HEK293T (cell line): ENCODE results near the gene CASP2.

Experiments
- CTCF ChIA-PET: fragments of 350-600 bp; formaldehyde crosslinking; extraction: SDS; loops from one replicate; lab custom pipeline; 2021; ENCODE audit warnings: antibody characterized with exemption, inconsistent platforms; lab: Yijun Ruan, JAX
- POLR2A ChIA-PET: fragments of 350-600 bp; formaldehyde crosslinking; extraction: SDS; loops from one replicate; lab custom pipeline; 2020; ENCODE audit warnings: antibody characterized with exemption, inconsistent platforms; lab: Yijun Ruan, JAX
- DNase-seq: peaks from one replicate; pipeline ENCODE4 v3.0.0; 2012; ENCODE audit warnings: mixed read lengths; ENCODE audit errors: extremely low spot score
- ARNT ChIP-seq: fragments of 450-650 bp; IDR thresholded peaks from 2 replicates; pipeline ENCODE4 v1.6.1; 2017; ENCODE audit warnings: mild to moderate bottlenecking
- BHLHE40 ChIP-seq: fragments of 450-650 bp; IDR thresholded peaks from 2 replicates; pipeline ENCODE4 v1.6.1; 2016; ENCODE audit warnings: mild to moderate bottlenecking, moderate library complexity, borderline replicate concordance
- CTBP1 ChIP-seq: fragments of 450-650 bp; IDR thresholded peaks from 2 replicates; pipeline ENCODE4 v1.6.1; 2016; ENCODE audit warnings: borderline replicate concordance
- ELF4 ChIP-seq: fragments of 450-650 bp; IDR thresholded peaks from 2 replicates; pipeline ENCODE4 v1.6.1; 2017; ENCODE audit warnings: antibody characterized with exemption
- FOXA1 ChIP-seq: fragments of 450-650 bp; IDR thresholded peaks from 2 replicates; pipeline ENCODE4 v1.6.1; 2016; ENCODE audit warnings: mild to moderate bottlenecking
- FOXK2 ChIP-seq: fragments of 450-650 bp; IDR thresholded peaks from 2 replicates; pipeline ENCODE4 v1.6.1; 2016; ENCODE audit warnings: mild to moderate bottlenecking
- FOXM1 ChIP-seq: fragments of 450-650 bp; IDR thresholded peaks from 2 replicates; pipeline ENCODE4 v1.6.1; 2017; ENCODE audit warnings: mild to moderate bottlenecking, borderline replicate concordance
- HDGF ChIP-seq: fragments of 450-650 bp; IDR thresholded peaks from 2 replicates; pipeline ENCODE4 v1.6.1; 2017; ENCODE audit warnings: antibody characterized with exemption, borderline replicate concordance
- L3MBTL2 ChIP-seq: fragments of 450-650 bp; conservative IDR thresholded peaks from 2 replicates; pipeline ENCODE4 v1.6.1; 2016; ENCODE audit warnings: mild to moderate bottlenecking
- LEF1 ChIP-seq: fragments of 450-650 bp; IDR thresholded peaks from 2 replicates; pipeline ENCODE4 v1.6.1; 2017; ENCODE audit warnings: mild to moderate bottlenecking, borderline replicate concordance
- NFRKB ChIP-seq: fragments of 450-650 bp; IDR thresholded peaks from 2 replicates; pipeline ENCODE4 v1.6.1; 2016; ENCODE audit warnings: mild to moderate bottlenecking, moderate library complexity
- SP1 ChIP-seq: fragments of 450-650 bp; IDR thresholded peaks from 2 replicates; pipeline ENCODE4 v1.6.1; 2017
- SUZ12 ChIP-seq: fragments of 450-650 bp; IDR thresholded peaks from 2 replicates; pipeline ENCODE4 v1.6.1; 2016; ENCODE audit warnings: mild to moderate bottlenecking
- TARDBP ChIP-seq: fragments of 450-650 bp; IDR thresholded peaks from 2 replicates; pipeline ENCODE4 v1.6.1; 2016
- ZNF384 ChIP-seq: fragments of 450-650 bp; IDR thresholded peaks from 2 replicates; pipeline ENCODE4 v1.6.1; 2016
- TF ChIP-seq, protein P1 (sequence below): fragments of 450-650 bp; IDR thresholded peaks from 2 replicates; pipeline ENCODE4 v1.6.1; 2016

CASP2 gene

GRCh38 chr7:143284591-143285469, 3.3 kb upstream of the CASP2 start, which contains the start of gene TMEM139:
TSS of gene TMEM139 (plus strand) at chr7:143284958. CDS start at chr7:143285958, 1,000 bp downstream.
- TF ChIP-seq NFRKB (no peak), ELF4 (no peak), FOXA1 (no peak), BHLHE40 (no peak), ZNF384 (no peak), FOXM1 (no peak), SUZ12 (no peak), FOXK2 (no peak), L3MBTL2 (no peak), TARDBP (no peak), ARNT (no peak), LEF1 (no peak), SP1 (no peak), HDGF (no peak), CTBP1 (no peak)
- TF ChIP-seq, protein P1, sequence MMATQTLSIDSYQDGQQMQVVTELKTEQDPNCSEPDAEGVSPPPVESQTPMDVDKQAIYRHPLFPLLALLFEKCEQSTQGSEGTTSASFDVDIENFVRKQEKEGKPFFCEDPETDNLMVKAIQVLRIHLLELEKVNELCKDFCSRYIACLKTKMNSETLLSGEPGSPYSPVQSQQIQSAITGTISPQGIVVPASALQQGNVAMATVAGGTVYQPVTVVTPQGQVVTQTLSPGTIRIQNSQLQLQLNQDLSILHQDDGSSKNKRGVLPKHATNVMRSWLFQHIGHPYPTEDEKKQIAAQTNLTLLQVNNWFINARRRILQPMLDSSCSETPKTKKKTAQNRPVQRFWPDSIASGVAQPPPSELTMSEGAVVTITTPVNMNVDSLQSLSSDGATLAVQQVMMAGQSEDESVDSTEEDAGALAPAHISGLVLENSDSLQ: no peak
- CTCF ChIA-PET: no interaction called here
- peak; percentile 39 for DNase-seq
- POLR2A ChIA-PET: no interaction called here

- CTCF ChIA-PET: no interaction called here
- POLR2A ChIA-PET: interaction anchor here (1.1 kb wide), 1 partner anchor 11 kb away, joined by 3 read pairs; no protein-coding TSS in a partner anchor
- no peak for DNase-seq
- no peak for TF ChIP-seq SP1
- TF ChIP-seq FOXK2: no peak
These were observed 2.7 kb upstream of the CASP2 start for GRCh38 chr7:143285470-143285778.

GRCh38 chr7:143285806-143286521, 2.2 kb upstream of the CASP2 start:
- ChIA-PET CTCF (no interaction called here), POLR2A (interaction anchor here (1.1 to 2.5 kb wide), 2 partner anchors 10 to 22 kb away, joined by 3 to 29 read pairs; partner anchors contain the start of gene GSTK1)
- no peak for DNase-seq

GRCh38 chr7:143286522-143286890, 1.6 kb upstream of the CASP2 start:
- POLR2A ChIA-PET: interaction anchor here (1.1 to 2.5 kb wide), 2 partner anchors 10 to 23 kb away, joined by 3 to 29 read pairs; partner anchors contain the start of gene GSTK1

More at GRCh38 chr7:143285806-143286521, 2.2 kb upstream of the CASP2 start:
- TF ChIP-seq, protein P1: no peak
- no peak for TF ChIP-seq BHLHE40
- no peak for TF ChIP-seq FOXK2
- no peak for TF ChIP-seq HDGF
- TF ChIP-seq FOXA1: no peak
- TF ChIP-seq FOXM1: no peak
- no peak for TF ChIP-seq ZNF384
- no peak for TF ChIP-seq CTBP1
- no peak for TF ChIP-seq NFRKB
- TF ChIP-seq TARDBP: no peak
- no peak for TF ChIP-seq ELF4
- TF ChIP-seq ARNT: no peak
- no peak for TF ChIP-seq SP1
- no peak for TF ChIP-seq LEF1
- TF ChIP-seq L3MBTL2: no peak
- no peak for TF ChIP-seq SUZ12

DNA sequence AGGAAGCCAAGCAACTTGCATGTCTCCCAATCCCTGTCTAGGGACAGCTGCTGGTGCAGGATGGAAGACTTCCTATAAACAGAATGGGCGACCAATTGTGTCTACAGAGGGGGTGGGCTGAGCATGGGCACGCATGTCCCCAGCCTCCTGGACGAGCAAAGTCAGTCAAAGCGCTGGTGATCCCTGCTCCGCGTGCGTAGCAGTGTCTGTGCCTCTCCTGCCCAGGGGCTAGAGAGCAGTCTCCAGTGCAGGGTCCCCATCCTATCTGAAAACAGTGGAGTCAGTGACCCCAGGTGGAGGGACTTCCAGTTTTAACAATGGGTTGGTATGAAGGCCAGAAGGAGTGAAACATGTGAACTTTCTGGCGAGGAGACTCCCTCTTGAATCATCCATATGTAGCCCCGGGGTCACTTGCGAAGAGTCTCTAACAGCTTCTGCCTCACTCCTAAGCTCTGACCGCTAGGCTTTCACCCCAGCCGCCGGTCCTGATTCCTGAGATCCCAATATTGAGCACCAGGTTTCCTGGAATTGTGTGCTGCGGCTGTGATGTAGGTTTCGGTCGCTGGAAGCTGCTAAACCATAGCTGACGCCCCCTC, 714 bp upstream of the CASP2 start:
- no peak for DNase-seq
- CTCF ChIA-PET: interaction anchor here (1.2 kb wide), 1 partner anchor 15 kb away, joined by 3 read pairs; no protein-coding TSS in a partner anchor
- TF ChIP-seq, protein P1: no peak
- POLR2A ChIA-PET: interaction anchor here (0.7 to 2.5 kb wide), 7 partner anchors 8 to 97 kb away, joined by 3 to 29 read pairs (median 5); partner anchors contain the start of gene GSTK1

More at GRCh38 chr7:143286522-143286890, 1.6 kb upstream of the CASP2 start:
- TF ChIP-seq LEF1 (no peak), TARDBP (no peak), CTBP1 (no peak), HDGF (no peak)
- TF ChIP-seq, protein P1: no peak
- DNase-seq: no peak
- CTCF ChIA-PET: no interaction called here
